ENCODE measurements around the gene TGFB2.

GRCh38 chr1:218424502-218424901 is 79.4 kb downstream of the TGFB2 start:
- TF ChIP-seq CTCF (optimal IDR thresholded peaks at IDR 0.05 in 1 of 3, IDR thresholded peaks at IDR 0.05 in 1 of 3, conservative IDR thresholded peaks at IDR 0.05 in 1 of 3; ENCODE audit: extremely low read depth in 1 of 3, insufficient read depth in 2 of 3, low read length in 3 of 3) (no peak), EZH2 (IDR thresholded peaks at IDR 0.05; ENCODE audit: low read length) (no peak)

Measured in keratinocyte (primary cell).